ENCODE data around the gene ZNF264.
A peak's percentile ranks its signal among the peaks of the same experiment; 100 is the strongest.

Gene ZNF264

GRCh38 chr19:57227502-57227901 lies 36.2 kb downstream of the ZNF264 start:
- no peak overlapping the region for H3K4me3 ChIP-seq (ENCODE audit: low read depth, low read length)
- TF ChIP-seq CTCF (IDR thresholded peaks at IDR 0.05; ENCODE audit: borderline replicate concordance, insufficient read depth, low read depth, low read length) = no peak

GRCh38 chr19:57231686-57232085 lies 40.4 kb downstream of the ZNF264 start:
- TF ChIP-seq CTCF (IDR thresholded peaks at IDR 0.05; ENCODE audit: borderline replicate concordance, insufficient read depth, low read depth, low read length) = no peak
- H3K4me3 ChIP-seq (ENCODE audit: low read depth, low read length) = no peak overlapping the region

DNA sequence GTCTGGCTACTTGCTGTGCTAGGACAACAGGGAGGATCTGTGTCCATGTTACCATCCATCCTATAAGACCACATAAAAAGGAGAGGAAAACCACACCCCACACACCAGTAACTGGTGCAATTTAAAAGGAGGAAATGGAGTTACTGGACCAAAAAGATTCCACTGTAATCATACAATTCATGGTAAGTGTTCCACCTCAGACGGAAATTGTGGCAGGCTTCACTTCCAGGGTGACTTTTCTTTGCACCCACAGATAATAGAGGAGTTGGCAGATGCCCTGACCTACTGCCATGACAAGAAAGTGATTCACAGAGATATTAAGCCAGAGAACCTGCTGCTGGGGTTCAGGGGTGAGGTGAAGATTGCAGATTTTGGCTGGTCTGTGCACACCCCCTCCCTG lies 41.9 kb downstream of the ZNF264 start:
- no peak for TF ChIP-seq CTCF (IDR thresholded peaks at IDR 0.05; ENCODE audit: borderline replicate concordance, insufficient read depth, low read depth, low read length)
- no peak overlapping the region for H3K4me3 ChIP-seq (ENCODE audit: low read depth, low read length)

DNA sequence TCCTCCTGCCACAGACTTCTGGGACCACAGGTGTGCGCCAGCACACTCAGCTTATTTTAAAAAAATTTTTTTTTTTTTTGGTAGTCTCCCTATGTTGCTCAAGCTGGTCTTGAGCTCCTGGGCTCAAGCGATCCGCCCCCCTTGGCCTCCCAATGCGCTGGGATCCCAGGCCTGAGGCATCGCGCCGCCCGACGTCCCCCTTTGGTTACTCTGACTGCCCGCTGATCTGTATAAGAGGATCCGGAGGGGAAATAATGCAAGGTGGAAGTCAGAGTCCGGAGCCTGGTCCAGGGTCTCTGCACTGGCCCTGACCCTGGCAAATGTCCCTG lies 48.6 kb downstream of the ZNF264 start:
- TF ChIP-seq CTCF (IDR thresholded peaks at IDR 0.05; ENCODE audit: borderline replicate concordance, insufficient read depth, low read depth, low read length) = no peak
- peak overlapping the region; percentile 72 for H3K4me3 ChIP-seq (ENCODE audit: low read depth, low read length)

- H3K4me3 ChIP-seq (ENCODE audit: low read depth, low read length) = peak within 1 kb of the TSS; percentile 72
- TF ChIP-seq CTCF (IDR thresholded peaks at IDR 0.05; ENCODE audit: borderline replicate concordance, insufficient read depth, low read depth, low read length) = no peak
Measured at GRCh38 chr19:57240311-57241090, 49.2 kb downstream of the ZNF264 start, which contains the start of gene ZNF805. Gene ZNF805 (plus strand): TSS chr19:57240632. CDS start chr19:57240892, 260 bp downstream.

DNA sequence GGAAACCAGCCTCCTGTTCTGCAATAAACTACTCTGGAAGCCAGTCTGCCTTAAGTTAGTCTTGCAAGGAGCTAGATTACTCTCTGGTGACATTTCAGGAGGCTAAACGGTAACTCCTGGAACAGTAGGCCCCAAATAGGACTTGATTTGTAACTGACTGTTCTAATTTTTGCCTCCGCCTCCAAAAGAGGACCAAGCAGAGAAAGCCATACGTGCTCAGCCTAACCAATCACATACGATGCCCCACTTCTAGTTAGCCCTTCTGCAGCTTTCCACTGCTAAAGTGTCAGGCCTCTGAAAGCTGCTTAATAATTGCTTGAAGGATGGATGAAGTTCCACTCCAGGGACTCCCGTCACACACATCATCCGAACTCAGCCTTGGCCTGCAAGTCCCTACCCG lies 49.9 kb downstream of the ZNF264 start:
- peak overlapping the region; percentile 72 for H3K4me3 ChIP-seq (ENCODE audit: low read depth, low read length)
- TF ChIP-seq CTCF (IDR thresholded peaks at IDR 0.05; ENCODE audit: borderline replicate concordance, insufficient read depth, low read depth, low read length) = no peak

- no peak for TF ChIP-seq CTCF (IDR thresholded peaks at IDR 0.05; ENCODE audit: borderline replicate concordance, insufficient read depth, low read depth, low read length)
- H3K4me3 ChIP-seq (ENCODE audit: low read depth, low read length) = no peak overlapping the region
Measured at GRCh38 chr19:57242821-57243220, 51.5 kb downstream of the ZNF264 start.

Data from GM12875 (cell line).